Vagina (tissue), 2 donors: ENCODE measurements around the gene ERBB4. TPM values are rescaled to one million over a fixed set of nuclear protein-coding genes. Genes with fewer than 3 reads are reported as not detected.

Experiments
- DNase-seq, 2 donors: peaks; one replicate each; pipeline ENCODE4 v3.0.0-alpha.2; 2017; ENCODE audit errors: extremely low spot score in 2 of 2
- H3K27ac ChIP-seq: fragments of 200-600 bp; sonication (generic); one replicate; pipeline ENCODE4 v1.5.1; 2019
- H3K27me3 ChIP-seq: fragments of 200-600 bp; sonication (generic); one replicate; pipeline ENCODE4 v1.5.1; 2019
- H3K36me3 ChIP-seq, 2 donors: fragments of 200-600 bp; sonication (generic); one replicate each; pipeline ENCODE4 v1.5.1; 2017 to 2019
- H3K4me1 ChIP-seq: fragments of 200-600 bp; sonication (generic); one replicate; pipeline ENCODE4 v1.5.1; 2019
- H3K4me3 ChIP-seq, 2 donors: fragments of 200-600 bp; sonication (generic); 1 replicate in 1 of 2; 2 replicates in 1 of 2; pipeline ENCODE4 v1.5.1; 2016 to 2019
- H3K9me3 ChIP-seq: fragments of 200-600 bp; sonication (generic); one replicate; pipeline ENCODE4 v1.5.1; 2019
- POLR2A ChIP-seq, 2 donors: fragments of 450-650 bp; IDR thresholded peaks; one replicate each; pipeline ENCODE4 v1.6.1; 2017; ENCODE audit warnings: antibody characterized with exemption in 2 of 2, mild to moderate bottlenecking in 2 of 2, moderate library complexity in 2 of 2
- POLR2AphosphoS5 ChIP-seq, 2 donors: sonication (generic); formaldehyde crosslinking; IDR thresholded peaks; one replicate each; pipeline ENCODE4 v1.9.0; 2017; ENCODE audit warnings: antibody characterized with exemption in 2 of 2, mild to moderate bottlenecking in 2 of 2, low read depth in 1 of 2; ENCODE audit not compliant: insufficient read depth in 1 of 2
- intact Hi-C: fragments of 100-400 bp; cut with DNase I; formaldehyde crosslinking; loops from one replicate; pipeline ENCODE4 v1.15.1; 2023
- total RNA-seq: library from RNA; depleted of rRNA; stranded (reverse); fragments of >200 nt; gene quantifications from one replicate; pipeline ENCODE4 v1.2.3, GENCODE V29; 2016
- TF ChIP-seq, protein P1 (sequence below), 3 experiments: fragments of 450-650 bp in 2 of 3; fragments of 200-600 bp in 1 of 3; sonication (generic) in 1 of 3; IDR thresholded peaks; one replicate each; pipeline ENCODE4 v1.5.1; 2017 to 2019; ENCODE audit warnings: antibody characterized with exemption in 3 of 3, mild to moderate bottlenecking in 2 of 3, moderate library complexity in 2 of 3

Gene ERBB4
- total RNA-seq, 1 donor from 2014 or later = 0.25 TPM

GRCh38 chr2:212265777-212266176, 272.8 kb downstream of the ERBB4 start:
- no peak overlapping the region for H3K27ac ChIP-seq
- H3K27me3 ChIP-seq = no peaks in the 10 kb centered on the region
- DNase-seq = no peak
- intact Hi-C loops = no loop called here
- TF ChIP-seq, protein P1, sequence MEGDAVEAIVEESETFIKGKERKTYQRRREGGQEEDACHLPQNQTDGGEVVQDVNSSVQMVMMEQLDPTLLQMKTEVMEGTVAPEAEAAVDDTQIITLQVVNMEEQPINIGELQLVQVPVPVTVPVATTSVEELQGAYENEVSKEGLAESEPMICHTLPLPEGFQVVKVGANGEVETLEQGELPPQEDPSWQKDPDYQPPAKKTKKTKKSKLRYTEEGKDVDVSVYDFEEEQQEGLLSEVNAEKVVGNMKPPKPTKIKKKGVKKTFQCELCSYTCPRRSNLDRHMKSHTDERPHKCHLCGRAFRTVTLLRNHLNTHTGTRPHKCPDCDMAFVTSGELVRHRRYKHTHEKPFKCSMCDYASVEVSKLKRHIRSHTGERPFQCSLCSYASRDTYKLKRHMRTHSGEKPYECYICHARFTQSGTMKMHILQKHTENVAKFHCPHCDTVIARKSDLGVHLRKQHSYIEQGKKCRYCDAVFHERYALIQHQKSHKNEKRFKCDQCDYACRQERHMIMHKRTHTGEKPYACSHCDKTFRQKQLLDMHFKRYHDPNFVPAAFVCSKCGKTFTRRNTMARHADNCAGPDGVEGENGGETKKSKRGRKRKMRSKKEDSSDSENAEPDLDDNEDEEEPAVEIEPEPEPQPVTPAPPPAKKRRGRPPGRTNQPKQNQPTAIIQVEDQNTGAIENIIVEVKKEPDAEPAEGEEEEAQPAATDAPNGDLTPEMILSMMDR (IDR thresholded peaks at IDR 0.05) = no peak
- TF ChIP-seq POLR2AphosphoS5 (IDR thresholded peaks at IDR 0.05; ENCODE audit: insufficient read depth in 1 of 2, low read depth in 1 of 2) (no peak), POLR2A (IDR thresholded peaks at IDR 0.05) (no peak)
- H3K36me3 ChIP-seq = no peaks in the 10 kb centered on the region
- no peaks in the 10 kb centered on the region for H3K9me3 ChIP-seq
- no peak overlapping the region for H3K4me3 ChIP-seq
- no peaks in the 10 kb centered on the region for H3K4me1 ChIP-seq

GRCh38 chr2:212264187-212264586, 274.4 kb downstream of the ERBB4 start:
- no peak overlapping the region for H3K27ac ChIP-seq
- H3K4me3 ChIP-seq = no peak overlapping the region
- TF ChIP-seq POLR2AphosphoS5 (IDR thresholded peaks at IDR 0.05; ENCODE audit: insufficient read depth in 1 of 2, low read depth in 1 of 2) = no peak
- intact Hi-C loops = no loop called here
- H3K36me3 ChIP-seq = no peaks in the 10 kb centered on the region
- no peaks in the 10 kb centered on the region for H3K4me1 ChIP-seq
- no peak for DNase-seq
- no peaks in the 10 kb centered on the region for H3K27me3 ChIP-seq
- H3K9me3 ChIP-seq = no peaks in the 10 kb centered on the region

DNA sequence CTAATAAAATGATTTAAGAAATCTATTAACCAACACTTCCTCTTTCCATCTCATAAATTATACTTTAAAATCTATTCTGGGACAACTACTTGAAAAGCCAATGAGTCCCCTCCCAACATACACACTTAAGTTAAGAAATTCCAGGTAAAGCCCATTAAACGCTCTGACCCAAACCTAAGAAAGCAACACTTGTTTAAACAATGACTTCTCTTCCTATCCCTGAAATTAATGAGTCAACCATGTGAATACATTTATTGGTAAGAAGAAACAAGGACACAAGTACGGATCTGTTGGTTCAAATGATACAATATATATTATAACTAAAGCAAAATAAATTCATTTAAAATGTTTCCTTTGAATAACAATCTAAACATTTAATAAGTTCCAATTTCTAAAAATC, 279.4 kb downstream of the ERBB4 start:
- intact Hi-C loops = no loop called here
- no peaks in the 10 kb centered on the region for H3K27me3 ChIP-seq

DNA sequence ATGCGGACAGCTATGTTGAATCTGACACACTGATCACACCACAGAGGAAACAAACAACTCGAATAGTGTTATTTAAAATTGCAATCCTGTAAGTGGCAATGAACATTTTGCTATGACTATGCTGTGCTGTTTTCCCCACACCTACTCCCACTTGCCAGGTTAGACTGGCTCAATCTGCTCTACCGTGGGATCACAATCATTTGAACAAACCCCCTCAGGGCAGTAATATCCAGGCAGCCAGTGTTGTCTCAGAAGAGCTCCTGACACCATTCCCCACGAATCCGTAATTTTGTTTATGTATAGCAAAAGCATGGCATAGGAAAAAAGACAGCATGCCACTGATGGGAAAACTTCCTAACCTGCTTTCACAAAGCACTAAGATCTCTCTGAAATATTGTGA, 284.3 kb downstream of the ERBB4 start:
- Histone ChIP-seq H3K27ac (no peak overlapping the region), H3K36me3 (no peaks in the 10 kb centered on the region), H3K4me1 (no peaks in the 10 kb centered on the region), H3K9me3 (no peaks in the 10 kb centered on the region), H3K4me3 (no peak overlapping the region), H3K27me3 (no peaks in the 10 kb centered on the region)
- DNase-seq = no peak
- intact Hi-C loops = no loop called here
- TF ChIP-seq POLR2AphosphoS5 (IDR thresholded peaks at IDR 0.05; ENCODE audit: insufficient read depth in 1 of 2, low read depth in 1 of 2) (no peak), POLR2A (IDR thresholded peaks at IDR 0.05) (no peak)
- TF ChIP-seq, protein P1 (IDR thresholded peaks at IDR 0.05) = no peak

More for the DNA sequence above, 279.4 kb downstream of the ERBB4 start:
- Histone ChIP-seq H3K27ac (no peak overlapping the region), H3K4me3 (no peak overlapping the region), H3K9me3 (no peaks in the 10 kb centered on the region), H3K4me1 (no peaks in the 10 kb centered on the region), H3K36me3 (no peaks in the 10 kb centered on the region)
- no peak for DNase-seq
- TF ChIP-seq, protein P1 (IDR thresholded peaks at IDR 0.05) = no peak
- no peak for TF ChIP-seq POLR2A (IDR thresholded peaks at IDR 0.05)
- no peak for TF ChIP-seq POLR2AphosphoS5 (IDR thresholded peaks at IDR 0.05; ENCODE audit: insufficient read depth in 1 of 2, low read depth in 1 of 2)

DNA sequence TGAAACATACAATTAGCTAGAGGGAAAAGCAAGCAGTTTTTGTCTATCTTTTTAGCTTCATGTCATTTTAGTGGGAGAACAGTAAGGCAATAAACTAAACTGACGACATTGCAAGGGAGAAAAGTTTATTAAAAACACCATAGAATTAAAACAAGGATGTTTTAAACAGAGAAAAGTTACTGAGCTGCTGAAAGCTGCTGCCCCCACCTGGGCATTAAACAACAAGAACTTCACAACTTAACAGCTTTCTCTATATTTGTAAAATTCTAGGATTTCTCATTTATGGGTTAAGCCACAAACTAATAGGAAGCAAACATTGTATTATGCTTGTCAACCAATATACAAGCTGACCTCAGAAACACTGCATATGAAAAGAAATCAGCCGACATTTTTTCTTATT, 289.2 kb downstream of the ERBB4 start:
- TF ChIP-seq POLR2AphosphoS5 (IDR thresholded peaks at IDR 0.05; ENCODE audit: insufficient read depth in 1 of 2, low read depth in 1 of 2) (no peak), POLR2A (IDR thresholded peaks at IDR 0.05) (no peak)
- TF ChIP-seq, protein P1 (IDR thresholded peaks at IDR 0.05) = no peak

More for the DNA sequence above, 289.2 kb downstream of the ERBB4 start:
- H3K4me3 ChIP-seq = no peak overlapping the region
- H3K9me3 ChIP-seq = no peaks in the 10 kb centered on the region
- H3K4me1 ChIP-seq = no peaks in the 10 kb centered on the region
- no peaks in the 10 kb centered on the region for H3K36me3 ChIP-seq
- H3K27ac ChIP-seq = no peak overlapping the region
- intact Hi-C loops = no loop called here
- H3K27me3 ChIP-seq = no peaks in the 10 kb centered on the region
- no peak for DNase-seq
